ENCODE data around the gene FOXE3.

GRCh38 chr1:47406966-47407365 is 9.1 kb upstream of the FOXE3 start:
- no peak for TF ChIP-seq ZNF232 (CRISPR knock-in tag; IDR thresholded peaks at IDR 0.05)
- TF ChIP-seq USF2 (CRISPR knock-in tag; IDR thresholded peaks at IDR 0.05): no peak
- TF ChIP-seq PRDM15 (CRISPR knock-in tag; IDR thresholded peaks at IDR 0.05): no peak
- TF ChIP-seq CBFB (CRISPR knock-in tag; IDR thresholded peaks at IDR 0.05; ENCODE audit: low read depth): no peak
- no peak for TF ChIP-seq GRHL2 (CRISPR knock-in tag; IDR thresholded peaks at IDR 0.05; ENCODE audit: insufficient replicate concordance, severe bottlenecking)
- no peak for TF ChIP-seq TEAD4 (CRISPR knock-in tag; IDR thresholded peaks at IDR 0.05)
- TF ChIP-seq, protein P1, sequence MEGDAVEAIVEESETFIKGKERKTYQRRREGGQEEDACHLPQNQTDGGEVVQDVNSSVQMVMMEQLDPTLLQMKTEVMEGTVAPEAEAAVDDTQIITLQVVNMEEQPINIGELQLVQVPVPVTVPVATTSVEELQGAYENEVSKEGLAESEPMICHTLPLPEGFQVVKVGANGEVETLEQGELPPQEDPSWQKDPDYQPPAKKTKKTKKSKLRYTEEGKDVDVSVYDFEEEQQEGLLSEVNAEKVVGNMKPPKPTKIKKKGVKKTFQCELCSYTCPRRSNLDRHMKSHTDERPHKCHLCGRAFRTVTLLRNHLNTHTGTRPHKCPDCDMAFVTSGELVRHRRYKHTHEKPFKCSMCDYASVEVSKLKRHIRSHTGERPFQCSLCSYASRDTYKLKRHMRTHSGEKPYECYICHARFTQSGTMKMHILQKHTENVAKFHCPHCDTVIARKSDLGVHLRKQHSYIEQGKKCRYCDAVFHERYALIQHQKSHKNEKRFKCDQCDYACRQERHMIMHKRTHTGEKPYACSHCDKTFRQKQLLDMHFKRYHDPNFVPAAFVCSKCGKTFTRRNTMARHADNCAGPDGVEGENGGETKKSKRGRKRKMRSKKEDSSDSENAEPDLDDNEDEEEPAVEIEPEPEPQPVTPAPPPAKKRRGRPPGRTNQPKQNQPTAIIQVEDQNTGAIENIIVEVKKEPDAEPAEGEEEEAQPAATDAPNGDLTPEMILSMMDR (IDR thresholded peaks at IDR 0.05): no peak
- no peak for TF ChIP-seq ESRRA (CRISPR knock-in tag; IDR thresholded peaks at IDR 0.05; ENCODE audit: borderline replicate concordance)
- TF ChIP-seq MAX (CRISPR knock-in tag; IDR thresholded peaks at IDR 0.05): no peak
- TF ChIP-seq ELF4 (CRISPR knock-in tag; IDR thresholded peaks at IDR 0.05; ENCODE audit: low read depth): no peak
- no peak for TF ChIP-seq ZNF416 (CRISPR knock-in tag; IDR thresholded peaks at IDR 0.05)
- no peak for TF ChIP-seq E2F4 (CRISPR knock-in tag; IDR thresholded peaks at IDR 0.05; ENCODE audit: borderline replicate concordance, low read depth)
